Stimulated activated CD8-positive, alpha-beta memory T cell treated with anti-CD3 and anti-CD28 coated beads, Interleukin-15, amount 100 ng/mL, for 48 hours (primary cell): ENCODE data around the gene CAPN2.
"Not testable (repeated sequence)": the region's sequence is repeated elsewhere in the genome, so short reads cannot be mapped to it uniquely, and the experiment has no call there.

Experiments used
- DNase-seq, 2 donors: peaks; one replicate each; pipeline ENCODE4 v3.0.0-alpha.2; 2020; ENCODE audit warnings: low read depth in 2 of 2

CAPN2 gene

DNA sequence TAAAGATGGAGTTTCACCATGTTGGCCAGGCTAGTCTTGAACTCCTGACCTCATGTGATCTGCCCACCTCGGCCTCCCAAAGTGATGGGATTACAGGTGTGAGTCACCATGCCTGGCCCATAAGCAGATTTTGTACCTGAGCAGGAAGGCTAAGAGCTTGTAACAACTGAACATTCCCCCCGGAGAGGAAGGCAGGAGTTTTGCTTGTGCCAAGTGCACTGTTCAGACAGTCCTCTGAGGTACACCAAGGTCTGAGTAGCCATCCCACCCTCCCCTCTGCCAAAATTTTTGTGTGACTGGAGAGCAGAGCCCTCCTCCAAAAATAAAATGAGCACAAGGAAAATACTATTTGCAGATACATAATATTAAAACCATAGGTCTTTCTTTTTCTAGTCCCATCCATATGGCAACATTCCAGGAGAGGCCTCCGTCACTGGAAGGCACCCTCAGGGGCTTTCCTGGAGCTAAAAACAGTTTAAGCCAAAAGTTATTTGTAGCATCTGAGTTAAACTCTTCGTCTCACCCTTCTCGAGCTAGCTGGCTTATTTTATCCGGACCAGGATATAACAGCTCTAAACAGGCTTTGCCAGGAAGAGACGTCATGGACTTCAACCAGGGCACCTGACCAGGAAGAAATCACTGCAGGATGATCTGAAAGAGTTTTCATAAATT is 27.2 kb downstream of the CAPN2 start:
- DNase-seq, result no peak

- not testable (repeated sequence) for DNase-seq
Observed at GRCh38 chr1:223740038-223740736, 27.8 kb downstream of the CAPN2 start.

- DNase-seq, result no peak
Observed at GRCh38 chr1:223741861-223742260, 29.5 kb downstream of the CAPN2 start.

DNA sequence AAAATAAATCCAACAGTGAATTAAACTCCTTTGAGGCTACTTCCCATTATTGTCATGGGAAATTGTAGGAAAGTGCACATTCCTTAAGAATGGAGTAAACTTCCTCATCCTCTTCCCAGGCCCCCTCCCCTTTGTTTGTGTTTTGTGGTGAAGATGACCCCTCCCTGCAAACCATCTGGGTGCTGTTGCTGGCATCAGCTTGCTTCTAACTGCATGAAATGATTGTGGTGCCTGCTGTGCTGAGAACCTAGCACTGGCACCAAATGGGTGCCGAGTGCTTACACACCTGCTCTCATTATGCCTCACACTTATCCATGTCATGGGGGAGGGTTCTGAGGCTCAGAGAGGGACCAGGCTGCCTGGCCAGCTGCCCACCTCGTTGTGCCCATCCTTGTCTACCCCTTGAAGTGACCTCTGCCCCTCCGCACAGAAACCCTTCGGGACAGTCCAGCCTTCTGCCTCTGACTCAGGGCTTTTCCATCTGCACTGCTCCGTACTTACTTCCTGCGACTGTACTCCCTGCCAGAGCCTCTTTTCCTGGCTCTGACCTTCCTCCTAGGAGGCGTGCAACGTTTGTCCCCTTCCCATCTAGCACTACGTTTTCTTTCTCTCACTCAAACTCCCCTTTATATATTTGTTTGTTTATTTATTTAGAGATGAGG is 30.6 kb downstream of the CAPN2 start:
- no peak for DNase-seq

DNA sequence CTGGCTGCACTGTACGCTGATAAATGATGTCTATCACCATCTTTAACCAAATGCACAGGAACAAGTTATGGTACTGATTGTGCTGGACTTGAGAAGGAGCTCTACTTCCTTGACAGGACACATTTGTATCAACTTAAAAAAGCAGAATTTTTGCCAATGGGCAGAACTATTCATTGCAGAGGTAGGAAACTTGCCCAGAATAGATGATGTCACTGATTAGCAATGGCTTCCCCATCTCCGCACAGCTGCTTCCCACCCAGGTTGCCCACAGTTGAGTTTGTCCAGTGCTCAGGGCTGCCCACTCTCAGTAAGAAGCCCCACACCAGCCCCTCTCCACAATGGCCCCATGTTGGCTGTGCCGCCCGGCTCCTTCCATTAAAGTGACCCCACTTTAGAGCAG is 33.4 kb downstream of the CAPN2 start:
- no peak for DNase-seq

DNA sequence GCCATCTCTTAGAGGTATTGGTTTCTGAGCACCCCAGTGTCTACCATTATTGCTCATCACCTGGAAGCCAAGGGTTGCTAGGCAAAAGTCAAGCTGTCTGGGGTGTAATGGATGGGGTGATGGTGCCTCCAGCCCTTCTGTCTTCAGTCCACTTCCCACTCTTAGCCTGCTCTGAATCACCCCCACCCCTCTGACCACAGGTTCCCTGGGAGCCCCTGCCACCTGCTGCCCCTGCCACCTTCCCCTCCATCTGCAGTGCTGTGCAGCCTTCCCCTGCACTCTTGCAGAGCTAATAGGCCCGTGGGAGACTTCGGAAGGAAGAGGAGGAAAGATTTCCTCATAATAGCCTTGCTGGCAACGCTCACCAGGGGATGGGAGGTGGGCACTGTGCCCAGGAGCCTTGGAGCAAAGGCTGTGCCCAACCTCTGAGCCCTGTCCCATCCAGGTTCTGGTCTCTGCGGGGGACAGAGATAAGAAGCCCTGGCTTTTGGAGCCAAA is 35.5 kb downstream of the CAPN2 start:
- no peak for DNase-seq

DNA sequence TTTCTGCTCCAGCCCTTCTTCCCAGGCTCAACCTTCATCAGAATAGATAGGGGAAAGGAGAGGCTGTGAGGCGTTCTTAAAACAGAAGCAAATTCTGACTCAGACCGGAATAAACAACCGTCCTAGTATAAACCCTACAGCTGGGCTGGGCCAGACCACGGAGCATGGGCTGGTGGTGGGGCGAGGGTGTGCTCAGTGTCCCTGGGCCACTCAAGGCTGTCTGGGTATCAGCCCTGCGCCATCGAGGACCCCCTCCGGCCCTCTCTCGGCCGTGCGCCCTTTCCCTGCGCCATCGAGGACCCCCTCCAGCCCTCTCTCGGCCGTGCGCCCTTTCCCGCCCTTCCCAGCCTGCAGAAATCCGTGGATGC is 36.0 kb downstream of the CAPN2 start:
- no peak for DNase-seq

DNA sequence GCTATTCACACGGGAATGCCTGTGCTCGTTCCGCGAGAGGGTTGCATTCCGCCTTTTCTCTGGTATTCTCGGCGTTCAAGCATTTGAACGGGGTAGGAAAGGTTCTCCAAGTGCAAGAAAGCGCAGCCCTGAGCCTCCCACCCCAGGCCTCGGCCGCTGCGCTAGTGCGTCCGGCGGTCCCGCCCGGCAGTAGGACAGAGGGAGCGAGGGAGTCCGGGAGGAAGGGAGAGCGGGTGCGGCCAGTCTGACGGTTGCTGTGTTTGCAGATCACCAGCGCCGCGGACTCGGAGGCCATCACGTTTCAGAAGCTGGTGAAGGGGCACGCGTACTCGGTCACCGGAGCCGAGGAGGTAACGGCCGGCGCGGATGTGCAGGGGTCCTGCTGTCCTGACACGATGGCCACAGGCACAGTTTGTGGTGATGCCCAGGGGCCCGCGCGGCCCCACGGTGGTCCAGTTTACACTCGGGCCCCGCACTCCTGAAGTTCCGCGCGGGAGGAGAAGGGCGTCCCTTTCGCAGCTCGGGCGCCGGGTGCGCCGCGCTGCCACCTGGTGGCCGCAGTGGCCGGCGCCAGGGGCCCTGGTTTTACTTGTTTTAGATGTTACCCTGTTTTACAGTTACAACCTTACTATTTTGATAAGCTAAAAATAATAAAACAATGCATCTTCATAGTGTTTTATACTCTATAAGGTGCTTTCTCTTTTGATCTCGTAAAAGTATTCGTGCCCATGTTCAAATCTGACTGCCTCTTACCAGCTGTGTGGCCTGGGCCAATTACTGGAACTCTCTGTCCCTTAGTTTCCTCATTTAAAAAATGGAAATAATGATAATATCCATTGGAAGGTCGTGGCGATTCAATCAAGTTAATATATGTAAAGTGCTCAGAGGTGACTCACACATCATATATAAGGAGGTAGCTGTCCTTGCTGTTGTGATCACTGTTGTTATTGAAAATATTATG is 36.7 kb downstream of the CAPN2 start:
- peak; percentile 27 to 37 for DNase-seq

GRCh38 chr1:223750730-223751570 is 38.6 kb downstream of the CAPN2 start:
- no peak for DNase-seq

- no peak for DNase-seq
Observed at GRCh38 chr1:223751696-223752095, 39.4 kb downstream of the CAPN2 start.

- no peak for DNase-seq
Observed at GRCh38 chr1:223752721-223753515, 40.6 kb downstream of the CAPN2 start.

GRCh38 chr1:223754681-223755431 is 42.5 kb downstream of the CAPN2 start:
- no peak for DNase-seq

GRCh38 chr1:223755432-223755792 is 43.1 kb downstream of the CAPN2 start:
- DNase-seq, result no peak

DNA sequence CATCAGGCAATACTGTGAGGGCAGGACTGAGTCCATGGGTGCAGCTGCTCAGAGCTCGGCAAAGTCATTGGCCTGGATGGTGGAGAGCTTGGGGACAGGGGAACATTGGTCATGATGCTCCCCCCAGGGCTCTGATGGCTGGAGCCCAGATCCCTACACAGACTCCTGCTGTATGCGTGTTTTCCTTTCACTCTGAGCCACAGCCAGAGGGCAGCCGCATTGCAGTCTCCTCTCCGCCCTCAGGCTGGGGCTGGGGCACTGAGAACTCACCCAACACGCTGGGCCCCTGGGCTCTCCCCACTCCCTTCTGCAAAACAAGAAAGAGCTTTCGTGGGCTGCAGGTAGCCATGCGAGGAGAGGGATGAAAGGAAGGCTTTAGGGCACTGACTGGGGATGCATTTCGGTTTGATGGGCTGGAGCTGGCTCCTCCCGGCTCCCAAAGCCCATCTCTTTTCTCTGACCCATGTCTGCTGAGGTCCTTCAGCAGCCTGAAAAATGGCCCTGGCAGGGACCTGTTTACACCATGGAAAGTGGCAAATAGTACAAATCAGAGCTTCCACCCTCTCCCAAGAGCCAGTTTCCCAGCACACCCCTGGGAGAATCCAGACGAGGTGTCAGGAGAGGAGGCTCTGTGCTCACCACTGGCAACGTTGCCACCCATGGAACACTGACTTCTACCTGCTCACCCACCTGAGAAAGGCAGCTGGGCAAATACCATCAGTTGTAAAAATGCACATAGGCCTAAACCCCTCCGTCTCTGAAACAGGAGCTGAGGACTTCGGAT is 43.8 kb downstream of the CAPN2 start:
- no peak for DNase-seq

GRCh38 chr1:223756806-223757700 is 44.7 kb downstream of the CAPN2 start:
- DNase-seq, result no peak

GRCh38 chr1:223758734-223759133 is 46.4 kb downstream of the CAPN2 start:
- DNase-seq, result no peak

GRCh38 chr1:223759273-223759672 is 46.9 kb downstream of the CAPN2 start:
- no peak for DNase-seq
